Neutrophil (primary cell): Measurements from ENCODE around the gene RAB40C.

Experiments used
- H3K27ac ChIP-seq: fragments of 200-600 bp; sonication (generic); 2 replicates; pipeline ENCODE4 v1.5.1; 2016; ENCODE audit warnings: mild to moderate bottlenecking, moderate library complexity
- H3K27me3 ChIP-seq: fragments of 200-600 bp; sonication (generic); 2 replicates; pipeline ENCODE4 v1.6.0; 2016; ENCODE audit warnings: mild to moderate bottlenecking
- H3K36me3 ChIP-seq: fragments of 200-600 bp; sonication (generic); 2 replicates; pipeline ENCODE4 v1.5.1; 2017
- H3K4me1 ChIP-seq, 2 experiments: fragments of 200-600 bp in 1 of 2; sonication (generic) in 1 of 2; 1 replicate in 1 of 2; 2 replicates in 1 of 2; pipeline versions ENCODE4 v1.5.1 to v1.6.1; 2013 to 2016; ENCODE audit warnings: low read depth in 1 of 2, low read length in 1 of 2, mild to moderate bottlenecking in 1 of 2, moderate library complexity in 1 of 2; ENCODE audit not compliant: control insufficient read depth in 1 of 2, insufficient read depth in 1 of 2
- H3K4me3 ChIP-seq, 2 experiments: fragments of 200-600 bp in 1 of 2; sonication (generic) in 1 of 2; 1 replicate in 1 of 2; 2 replicates in 1 of 2; pipeline ENCODE4 v1.5.1; 2013 to 2016; ENCODE audit warnings: low read depth in 1 of 2, low read length in 1 of 2, mild to moderate bottlenecking in 1 of 2, moderate library complexity in 1 of 2
- H3K9me3 ChIP-seq: fragments of 200-600 bp; sonication (generic); 2 replicates; pipeline ENCODE4 v1.5.1; 2016
- CTCF ChIP-seq: fragments of 200-600 bp; sonication (generic); IDR thresholded peaks from 2 replicates; pipeline ENCODE4 v1.5.1; 2016; ENCODE audit warnings: antibody characterized with exemption

Gene RAB40C

GRCh38 chr16:548586-548985 lies 41.3 kb upstream of the RAB40C start:
- H3K4me3 ChIP-seq = no peak overlapping the region
- H3K27me3 ChIP-seq = no peaks in the 10 kb centered on the region
- no peaks in the 10 kb centered on the region for H3K9me3 ChIP-seq
- H3K36me3 ChIP-seq = peaks cover 45% of the 10 kb centered on the region
- no peak for TF ChIP-seq CTCF
- peaks cover 15 to 19% of the 10 kb centered on the region in 2 experiments for H3K4me1 ChIP-seq
- H3K27ac ChIP-seq = no peak overlapping the region

- no peak for TF ChIP-seq CTCF
- H3K36me3 ChIP-seq = peaks cover 53% of the 10 kb centered on the region
- H3K4me1 ChIP-seq = peaks cover 15 to 19% of the 10 kb centered on the region in 2 experiments
- no peaks in the 10 kb centered on the region for H3K9me3 ChIP-seq
- H3K27ac ChIP-seq = no peak overlapping the region
- H3K27me3 ChIP-seq = no peaks in the 10 kb centered on the region
- no peak overlapping the region for H3K4me3 ChIP-seq
Measured at GRCh38 chr16:549544-550263, 40.2 kb upstream of the RAB40C start.

- no peak for TF ChIP-seq CTCF
Measured at GRCh38 chr16:551210-551609, 38.7 kb upstream of the RAB40C start.

GRCh38 chr16:552171-552570 lies 37.7 kb upstream of the RAB40C start:
- Histone ChIP-seq H3K27ac (no peak overlapping the region), H3K36me3 (peaks cover 53% of the 10 kb centered on the region), H3K4me3 (no peak overlapping the region), H3K9me3 (no peaks in the 10 kb centered on the region), H3K4me1 (peaks cover 5 to 8% of the 10 kb centered on the region in 2 experiments), H3K27me3 (peaks cover 2% of the 10 kb centered on the region)
- no peak for TF ChIP-seq CTCF

More at GRCh38 chr16:551210-551609, 38.7 kb upstream of the RAB40C start:
- Histone ChIP-seq H3K4me1 (peaks cover 14 to 17% of the 10 kb centered on the region in 2 experiments), H3K27me3 (no peaks in the 10 kb centered on the region), H3K9me3 (no peaks in the 10 kb centered on the region), H3K27ac (no peak overlapping the region), H3K36me3 (peaks cover 53% of the 10 kb centered on the region), H3K4me3 (no peak overlapping the region)

GRCh38 chr16:553601-554296 lies 36.1 kb upstream of the RAB40C start:
- Histone ChIP-seq H3K4me3 (no peak overlapping the region), H3K27ac (no peak overlapping the region), H3K27me3 (peaks cover 18% of the 10 kb centered on the region), H3K36me3 (peaks cover 48% of the 10 kb centered on the region), H3K4me1 (no peaks in the 10 kb centered on the region), H3K9me3 (no peaks in the 10 kb centered on the region)
- TF ChIP-seq CTCF = no peak
